HG03442 (cell line): Measurements from ENCODE around the gene KLHL21.

ENCODE experiments used
- ATAC-seq: cut with Tn5 transposase; IDR thresholded peaks from one replicate; pipeline ENCODE4 v1.9.1; 2021; ENCODE audit warnings: mild to moderate bottlenecking, moderate library complexity; ENCODE audit not compliant: unreplicated experiment

The KLHL21 gene

DNA sequence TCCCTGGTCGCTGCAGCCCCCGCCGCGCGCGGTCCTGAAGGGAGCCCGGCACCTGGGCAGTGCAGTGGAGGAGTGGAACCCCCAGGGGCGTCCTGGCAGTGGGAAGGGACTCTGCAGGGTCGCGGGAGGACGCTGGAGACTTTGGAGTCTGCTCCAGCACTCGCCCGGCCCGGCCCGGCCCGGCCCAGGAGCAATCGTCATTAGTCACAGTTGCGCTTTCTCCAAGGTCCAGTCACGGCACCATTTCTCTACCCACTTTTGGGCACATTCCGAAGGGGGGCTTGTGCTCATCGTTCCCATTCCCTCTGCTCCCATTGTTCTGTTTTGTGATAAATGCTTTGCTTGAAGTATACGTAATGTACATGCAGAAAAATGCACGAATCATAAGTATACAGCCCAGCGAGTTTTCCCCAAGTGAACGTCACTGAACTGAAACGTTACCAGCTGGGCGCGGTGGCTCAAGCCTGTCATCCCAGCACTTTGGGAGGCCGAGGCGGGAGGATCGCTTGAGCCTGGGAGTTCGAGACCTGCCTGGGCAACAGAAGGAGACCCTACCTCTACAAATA, 23.0 kb upstream of the KLHL21 start:
- ATAC-seq, result no peak

DNA sequence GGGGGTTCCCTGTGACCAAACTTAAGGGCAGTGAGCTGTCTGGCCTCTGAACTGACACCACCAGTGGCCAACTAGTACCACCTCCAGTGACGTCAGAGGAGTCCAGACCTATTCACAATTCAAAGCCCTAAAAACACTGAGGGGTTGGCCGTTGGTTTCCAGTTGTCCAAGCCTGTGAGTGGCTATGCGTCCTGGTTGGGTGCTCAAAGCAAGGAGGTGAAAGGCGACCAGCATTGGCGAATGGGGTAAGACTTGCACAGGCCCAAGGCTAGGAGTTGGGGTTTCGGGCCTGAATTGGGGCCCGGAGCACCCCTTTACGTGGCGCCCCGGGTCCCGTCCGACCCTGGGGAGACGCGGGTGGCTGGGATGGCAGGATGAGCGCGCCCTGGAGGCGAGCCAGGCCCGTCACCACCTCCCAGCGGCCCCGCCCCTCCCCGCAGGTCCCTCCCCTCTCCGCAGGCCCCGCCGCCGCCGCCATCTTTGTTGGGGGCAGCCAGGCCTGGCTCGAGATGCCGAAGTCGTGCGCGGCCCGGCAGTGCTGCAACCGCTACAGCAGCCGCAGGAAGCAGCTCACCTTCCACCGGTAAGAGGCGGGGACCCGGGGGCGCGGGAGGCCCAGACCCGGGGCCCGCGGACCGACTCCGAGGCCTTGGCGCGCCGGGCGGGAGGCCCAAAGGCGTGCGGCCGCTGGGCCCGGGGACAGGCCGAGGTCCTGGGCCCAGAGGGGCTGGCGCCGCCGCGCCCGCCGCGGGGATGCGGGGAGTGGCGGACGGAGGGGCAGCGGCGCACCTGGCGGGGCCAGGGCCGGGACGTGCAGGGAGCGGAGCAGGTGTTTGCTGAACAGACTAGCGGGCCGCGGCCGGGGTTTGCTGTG, 22.3 kb upstream of the KLHL21 start, which contains the start of gene THAP3:
Gene THAP3, plus strand, starts transcription at position 159 of the 874 bp plus-strand sequence. Its CDS starts 351 bp downstream, at position 510.
- ATAC-seq, result peak; percentile 71

DNA sequence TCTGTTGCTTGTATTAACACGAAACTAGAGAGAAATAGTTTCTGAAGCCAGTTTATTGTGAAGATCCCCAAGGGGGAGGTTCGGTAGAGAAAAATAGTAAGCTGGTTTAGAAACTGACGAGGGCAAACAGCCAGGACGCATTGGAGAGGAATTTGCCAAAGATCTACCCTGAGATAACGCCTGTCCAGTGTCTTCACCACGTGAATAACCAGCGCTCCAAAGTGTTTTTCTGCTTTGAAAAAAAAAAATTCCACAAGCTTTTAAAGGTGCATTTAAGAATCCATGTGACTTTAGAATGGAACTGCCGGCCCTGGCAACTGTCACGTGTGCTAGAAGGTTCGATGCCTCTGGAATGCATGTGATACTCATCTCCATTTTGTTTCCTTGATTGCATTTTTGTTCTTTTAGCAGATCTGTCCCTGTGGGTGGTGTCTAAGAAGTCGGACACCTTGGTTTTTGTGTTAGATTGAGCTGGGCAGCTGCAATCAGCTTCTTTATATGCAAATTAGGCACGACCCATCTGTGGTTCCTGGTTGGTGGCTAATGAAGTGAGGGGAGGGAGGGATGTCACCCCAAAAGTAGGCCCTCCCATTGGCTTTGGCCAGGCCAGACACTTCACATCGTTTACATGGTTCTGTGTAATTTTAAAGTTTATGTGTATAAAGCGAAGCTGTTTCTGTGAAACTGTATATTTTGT, 20.7 kb upstream of the KLHL21 start:
- no peak for ATAC-seq

DNA sequence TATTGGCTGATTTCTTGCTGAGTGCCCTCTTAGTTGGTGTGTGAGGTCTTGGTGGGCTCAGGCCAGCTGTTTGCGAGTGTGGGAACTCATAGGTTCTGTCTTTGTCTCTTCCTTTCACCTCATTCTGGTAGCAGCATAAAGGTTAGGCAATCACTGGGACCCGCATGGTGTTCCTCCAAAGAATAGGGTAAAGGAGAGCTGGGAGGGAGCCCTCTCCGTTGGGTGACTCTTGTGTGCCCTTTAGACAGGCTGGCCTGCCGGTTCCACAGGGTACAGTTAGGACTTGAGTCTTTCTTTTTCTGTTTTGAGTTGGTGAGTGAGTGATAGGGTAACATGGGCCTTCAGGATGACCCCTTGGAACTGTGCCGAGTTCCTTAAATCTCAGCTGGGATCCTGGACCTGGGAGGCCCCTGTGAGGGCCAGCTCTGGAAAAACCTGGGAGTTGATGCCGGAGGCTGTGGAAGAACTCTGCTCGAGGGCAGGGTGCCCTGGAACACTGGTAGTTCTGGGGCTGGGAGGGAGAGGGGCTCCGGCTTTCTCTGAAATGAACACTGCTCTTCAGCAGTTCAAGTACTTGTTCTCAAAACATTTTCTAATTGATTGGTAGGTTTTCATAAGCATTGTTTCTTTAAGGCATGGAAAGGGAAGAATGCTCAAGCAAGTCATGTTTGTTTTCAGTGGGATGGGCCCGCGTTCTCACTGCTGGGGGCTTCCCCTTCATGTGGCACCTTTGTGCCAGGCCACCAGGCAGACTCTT, 19.9 kb upstream of the KLHL21 start:
- no peak for ATAC-seq

DNA sequence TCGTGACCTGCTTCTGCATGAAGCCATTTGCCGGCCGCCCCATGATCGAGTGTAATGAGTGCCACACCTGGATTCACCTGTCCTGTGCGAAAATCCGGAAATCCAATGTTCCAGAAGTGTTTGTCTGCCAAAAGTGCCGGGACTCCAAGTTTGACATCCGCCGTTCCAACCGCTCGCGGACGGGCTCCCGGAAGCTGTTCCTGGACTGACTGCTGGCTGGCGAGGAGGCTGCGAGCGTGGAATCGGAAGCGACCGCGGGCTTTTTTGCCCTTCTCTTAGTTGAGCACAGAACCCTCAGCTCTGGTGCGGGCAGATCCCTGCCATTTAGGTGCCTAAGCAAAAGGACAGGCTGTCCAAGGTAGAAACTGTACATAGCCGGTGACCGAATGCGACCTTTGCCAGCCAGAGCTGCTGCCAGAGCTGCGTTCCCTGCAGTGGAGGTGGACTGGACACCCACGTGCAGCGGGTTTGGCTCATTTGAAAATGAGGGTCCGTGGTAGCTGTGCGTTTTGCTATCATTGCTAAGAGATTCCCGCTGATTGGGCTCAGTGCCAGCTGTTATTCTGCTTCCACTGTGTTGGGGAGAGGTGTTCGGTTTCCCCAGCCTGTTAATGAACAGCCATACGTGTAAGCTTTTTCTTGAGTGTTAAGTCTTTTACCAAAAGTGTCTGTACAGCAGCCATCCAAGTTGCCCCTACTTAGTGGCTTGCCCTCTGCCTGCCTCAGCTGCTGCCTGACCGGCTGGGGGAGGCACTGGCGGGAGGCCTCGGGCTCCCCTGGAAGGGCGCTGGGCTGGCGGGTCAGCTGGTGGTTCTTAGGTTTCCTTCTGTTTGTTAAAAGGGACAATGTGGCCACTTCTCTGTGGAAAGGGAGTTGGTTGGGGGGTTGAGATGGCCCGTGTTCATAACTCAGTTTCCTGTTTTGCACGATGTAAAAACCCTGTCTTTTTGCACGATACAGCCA, 19.0 kb upstream of the KLHL21 start:
- ATAC-seq, result no peak

DNA sequence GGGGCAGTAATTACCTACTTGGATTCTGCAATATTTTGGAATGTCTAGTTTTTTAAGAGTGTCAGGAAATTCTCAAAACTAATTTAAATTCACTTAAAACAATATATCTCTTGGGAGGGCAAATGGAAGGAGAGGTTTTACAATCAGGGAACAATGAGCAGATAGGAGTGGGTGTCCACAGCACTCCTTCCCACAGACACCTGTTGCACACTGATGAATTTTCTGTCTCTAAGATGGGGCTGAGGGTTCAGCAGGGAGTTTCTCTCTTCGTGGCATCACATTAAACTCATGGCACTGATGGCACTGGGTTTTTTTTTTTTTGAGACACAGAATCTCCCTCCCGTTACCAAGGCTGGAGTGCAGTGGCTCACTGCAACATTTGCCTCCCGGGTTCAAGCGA, 16.4 kb upstream of the KLHL21 start:
- no peak for ATAC-seq

DNA sequence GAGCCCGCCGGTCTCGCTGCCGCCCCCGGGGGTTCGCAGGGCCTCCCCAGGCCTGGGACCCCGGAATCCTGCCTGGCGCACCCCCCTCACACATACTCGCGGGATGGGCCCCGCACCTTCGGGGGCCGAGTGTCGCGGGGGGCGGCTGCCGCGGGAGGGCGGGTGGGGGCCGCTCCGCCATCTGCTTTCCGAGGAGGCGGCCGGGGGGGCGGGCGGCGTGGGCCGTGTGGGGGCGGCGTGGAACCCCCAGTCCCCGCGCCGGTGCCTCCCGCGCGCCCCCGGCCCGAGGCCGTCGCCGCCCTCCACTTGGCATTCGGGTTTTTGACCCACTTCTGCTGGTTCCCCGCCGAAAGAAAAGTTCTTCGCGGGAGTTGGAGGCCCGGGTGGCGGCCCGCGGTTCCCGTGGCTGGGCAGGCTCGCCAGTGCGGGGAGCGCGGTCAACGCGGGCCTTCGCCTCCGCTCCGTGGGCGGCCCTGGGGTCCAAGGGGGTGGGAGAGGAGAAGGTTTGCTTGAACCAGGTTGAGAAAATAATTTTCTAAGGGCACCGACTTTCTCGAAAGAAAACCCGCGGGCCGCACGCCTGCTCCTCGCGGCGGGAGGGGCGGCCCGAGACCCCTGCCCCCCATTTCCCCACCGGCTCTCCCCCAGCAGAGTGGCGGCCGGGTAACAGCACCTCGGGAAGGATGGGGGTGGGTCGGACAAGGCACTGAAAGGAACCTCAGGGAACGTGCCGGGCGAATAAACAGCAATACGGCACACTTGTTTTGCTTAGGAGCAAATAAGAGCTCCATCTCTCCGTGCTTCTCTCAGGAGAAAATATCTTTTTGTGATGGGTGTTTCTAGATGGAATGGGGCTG, 12.5 kb upstream of the KLHL21 start:
- ATAC-seq, result no peak

DNA sequence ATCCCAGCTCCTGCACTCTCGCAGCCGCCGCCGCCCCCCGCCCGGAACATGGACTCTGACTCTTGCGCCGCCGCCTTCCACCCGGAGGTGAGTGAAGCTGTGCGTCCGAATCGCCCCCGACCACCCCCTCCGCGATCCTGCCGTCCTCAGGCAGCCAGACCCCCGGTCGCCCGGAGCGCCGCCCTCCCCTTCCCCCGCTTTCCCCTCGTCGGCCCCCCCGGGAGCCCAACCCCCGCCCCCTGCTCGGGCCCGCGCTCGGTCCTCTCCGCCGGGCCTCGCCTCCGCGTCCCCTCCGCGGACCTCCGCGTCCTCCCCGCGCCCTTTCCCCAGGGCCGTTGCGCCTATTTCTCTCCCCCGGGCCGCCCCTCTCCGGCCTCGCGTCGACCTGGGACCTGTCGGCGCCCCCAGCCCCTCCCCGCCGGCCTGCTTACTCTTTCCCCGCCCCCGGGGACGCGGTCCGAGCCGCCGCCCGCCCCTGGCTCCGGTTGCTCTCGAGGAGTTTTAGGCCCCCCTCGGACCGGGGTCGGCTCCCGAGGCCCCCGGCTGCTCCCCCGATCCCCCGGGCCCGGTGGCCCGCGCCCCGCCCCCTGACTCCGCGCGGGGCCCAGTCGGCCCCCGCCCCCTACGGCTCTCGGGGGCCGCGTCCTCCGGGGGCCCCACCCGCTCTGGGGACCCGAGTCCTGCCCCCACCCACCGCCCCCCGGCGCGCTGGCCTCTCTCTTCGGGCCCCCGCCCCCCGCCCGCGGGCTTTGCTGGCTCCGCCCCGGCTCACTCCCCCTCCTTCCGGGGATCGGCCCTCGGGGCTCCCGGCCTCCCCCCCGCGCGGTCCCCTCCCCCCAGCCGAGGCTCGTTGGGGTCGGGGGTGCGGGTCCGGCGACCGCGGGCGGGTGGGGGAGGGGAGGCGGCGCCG, 11.6 kb upstream of the KLHL21 start:
- ATAC-seq, result no peak

DNA sequence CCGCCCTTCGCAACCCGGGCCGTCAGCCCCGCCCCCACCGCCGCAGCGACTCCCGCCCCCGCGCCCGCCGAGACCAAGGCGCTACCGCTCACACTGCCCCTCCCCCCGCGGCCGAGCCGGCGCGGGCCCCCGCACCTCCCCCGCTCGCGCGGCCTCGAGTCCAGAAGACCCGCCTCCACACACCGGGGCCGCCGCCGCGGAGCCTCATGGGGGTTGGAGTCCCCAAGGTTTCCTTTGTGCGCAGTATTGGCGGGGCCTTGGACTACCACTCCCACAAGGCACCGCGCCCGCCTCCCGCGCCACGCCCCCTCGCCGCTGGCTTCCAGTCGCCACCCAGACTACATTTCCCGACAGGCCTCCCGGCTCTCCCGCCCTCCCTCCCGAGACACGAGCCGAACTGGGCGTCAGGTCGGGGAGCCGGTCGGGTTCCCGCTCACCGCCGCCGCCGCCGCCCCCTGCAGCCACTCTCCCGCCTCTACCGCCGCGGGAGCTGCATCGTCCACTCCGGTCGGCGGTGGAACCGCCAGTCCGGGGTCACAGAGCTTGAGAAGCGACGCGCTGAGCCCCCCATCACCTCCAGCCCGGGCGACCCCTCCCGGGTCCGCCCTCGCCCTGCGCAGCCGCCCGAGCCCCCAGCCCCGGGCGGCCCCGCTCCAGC, 10.8 kb upstream of the KLHL21 start, which contains the start of gene PHF13:
Gene PHF13, plus strand, starts transcription at position 371 of the 658 bp plus-strand sequence. CDS start 336 bp downstream, outside the sequence.
- peak; percentile 88 for ATAC-seq

DNA sequence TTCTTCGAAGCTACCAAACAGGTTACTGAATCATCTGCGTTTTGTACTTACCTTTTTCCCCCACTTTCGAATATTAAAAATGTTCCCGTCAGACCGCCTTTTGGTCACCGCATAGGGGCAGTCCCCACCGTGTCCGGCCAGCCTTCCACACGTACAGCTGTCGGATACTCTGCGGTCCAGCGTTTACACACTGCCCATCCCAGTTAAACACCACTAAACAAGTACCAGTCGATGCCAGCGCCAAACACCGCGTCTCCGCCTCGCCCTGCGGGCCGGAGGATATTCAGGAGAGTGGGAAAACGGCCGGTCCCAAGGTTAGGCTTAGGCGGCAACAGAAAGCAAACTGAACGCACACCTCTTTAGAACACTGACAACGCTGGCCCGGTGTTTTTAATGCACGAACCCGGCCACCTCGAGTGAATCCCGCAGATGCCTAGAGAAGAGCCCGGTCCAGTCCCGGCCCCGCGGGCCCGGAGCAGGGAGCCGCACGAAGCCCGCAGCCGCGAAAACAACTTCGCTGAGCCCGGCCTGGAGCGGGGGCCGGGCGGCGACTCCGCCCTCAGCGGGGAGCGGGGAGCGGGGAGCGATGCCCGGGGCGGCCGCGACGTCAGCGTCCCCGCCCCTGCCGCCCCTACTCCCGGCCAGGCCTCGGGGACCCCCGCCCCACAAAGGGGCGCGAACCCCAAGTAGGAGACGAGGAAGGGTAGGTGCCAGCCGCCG, 10.1 kb upstream of the KLHL21 start:
- ATAC-seq, result no peak

DNA sequence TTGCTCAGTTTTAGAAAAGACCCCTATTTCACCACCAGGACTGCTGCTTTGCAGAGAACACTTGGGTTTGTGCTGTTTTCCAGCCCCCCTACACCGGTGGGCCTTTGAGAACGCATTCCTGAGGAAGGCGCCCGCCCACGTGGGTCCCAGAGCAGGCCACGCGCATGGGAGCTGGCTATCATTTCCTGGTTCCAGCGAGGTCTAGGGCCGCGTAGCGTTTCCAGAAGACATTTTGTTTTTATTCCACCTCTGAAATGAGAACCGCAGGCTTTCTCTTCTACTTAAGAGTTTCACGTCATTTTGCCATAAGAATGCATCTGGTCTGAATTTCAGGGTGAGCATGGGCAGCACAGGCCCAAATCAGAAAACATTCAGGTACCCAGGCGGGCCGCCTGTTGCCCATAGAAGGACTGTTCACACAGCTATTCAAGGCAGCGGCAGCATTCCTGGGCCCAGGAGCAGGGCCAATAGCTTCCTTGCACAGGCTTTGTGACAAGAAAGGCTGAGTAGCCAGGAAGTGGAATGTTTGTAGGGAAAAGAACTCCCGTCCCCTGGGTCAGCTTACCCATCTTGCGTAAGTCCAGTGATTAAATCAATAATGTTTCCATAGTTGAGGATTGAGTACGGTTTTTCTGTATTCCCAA, 1.4 kb upstream of the KLHL21 start:
- ATAC-seq, result no peak

DNA sequence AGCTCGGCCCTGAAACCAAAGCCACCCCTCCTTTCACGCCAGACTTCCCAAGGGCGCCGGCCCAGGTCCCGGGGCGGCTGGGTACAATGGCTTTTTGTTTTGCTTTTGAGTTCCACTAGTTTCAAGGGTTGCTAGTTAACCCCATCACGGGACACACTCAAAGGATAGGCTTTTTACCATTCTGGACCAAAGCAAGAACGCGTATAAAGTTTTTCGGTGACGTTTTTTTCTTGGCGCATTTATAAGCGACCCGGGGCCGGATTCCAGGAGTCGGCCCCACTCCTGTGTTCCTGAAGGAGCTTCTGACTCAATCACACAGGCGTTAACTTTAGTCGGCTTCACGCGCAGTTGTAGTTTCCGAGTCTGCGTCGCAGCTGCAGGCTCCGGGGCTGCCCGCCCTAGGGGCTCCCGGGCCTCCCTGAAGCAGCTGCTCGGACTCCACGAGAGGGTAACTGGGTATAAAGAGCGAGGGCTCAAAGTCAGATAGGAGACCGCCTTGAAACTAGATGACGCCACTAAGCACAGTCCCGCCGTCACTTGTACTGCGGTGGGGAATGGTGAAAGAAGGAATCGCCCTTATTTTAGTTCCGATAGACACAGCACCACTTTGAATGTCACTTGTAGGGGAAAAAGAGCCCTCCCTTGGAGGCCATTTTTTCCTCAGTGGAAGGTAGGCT, 707 bp upstream of the KLHL21 start:
- ATAC-seq, result no peak

DNA sequence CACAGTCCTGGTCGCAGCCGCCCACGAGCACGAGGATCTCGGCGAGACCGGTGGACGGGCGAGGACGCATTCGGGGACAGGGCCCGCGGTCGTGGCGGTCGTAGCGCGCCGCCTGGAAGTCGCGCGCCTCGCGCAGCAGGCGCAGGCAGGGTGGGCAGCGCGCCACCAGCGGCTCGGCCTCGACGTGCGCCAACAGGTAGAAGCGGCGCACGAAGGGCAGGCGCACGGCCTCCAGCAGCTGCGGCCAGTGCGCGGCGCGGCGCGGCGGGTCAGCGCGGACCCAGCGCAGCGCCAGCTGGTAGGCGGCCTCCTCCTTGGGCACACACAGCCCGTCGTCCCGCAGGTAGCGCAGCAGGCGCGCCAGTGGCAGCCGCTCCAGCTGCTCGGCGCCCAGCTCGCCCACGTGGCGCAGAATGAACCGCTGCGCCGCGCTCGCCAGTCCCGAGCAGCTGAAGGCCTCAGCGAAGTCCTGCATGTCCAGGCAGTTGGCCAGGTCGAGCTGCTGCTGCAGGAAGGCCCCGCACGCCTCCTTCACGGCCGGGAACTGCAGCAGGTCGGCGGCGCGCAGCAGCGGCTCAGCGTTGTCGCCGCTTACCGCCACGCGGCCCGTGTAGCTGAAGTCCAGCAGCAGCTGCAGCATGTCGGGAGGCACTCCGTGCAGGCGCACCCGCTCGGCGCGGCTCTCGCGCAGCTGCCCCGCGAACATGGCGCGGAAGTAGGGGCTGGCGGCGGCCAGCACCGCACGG, 573 bp downstream of the KLHL21 start:
- peak; percentile 6 for ATAC-seq

DNA sequence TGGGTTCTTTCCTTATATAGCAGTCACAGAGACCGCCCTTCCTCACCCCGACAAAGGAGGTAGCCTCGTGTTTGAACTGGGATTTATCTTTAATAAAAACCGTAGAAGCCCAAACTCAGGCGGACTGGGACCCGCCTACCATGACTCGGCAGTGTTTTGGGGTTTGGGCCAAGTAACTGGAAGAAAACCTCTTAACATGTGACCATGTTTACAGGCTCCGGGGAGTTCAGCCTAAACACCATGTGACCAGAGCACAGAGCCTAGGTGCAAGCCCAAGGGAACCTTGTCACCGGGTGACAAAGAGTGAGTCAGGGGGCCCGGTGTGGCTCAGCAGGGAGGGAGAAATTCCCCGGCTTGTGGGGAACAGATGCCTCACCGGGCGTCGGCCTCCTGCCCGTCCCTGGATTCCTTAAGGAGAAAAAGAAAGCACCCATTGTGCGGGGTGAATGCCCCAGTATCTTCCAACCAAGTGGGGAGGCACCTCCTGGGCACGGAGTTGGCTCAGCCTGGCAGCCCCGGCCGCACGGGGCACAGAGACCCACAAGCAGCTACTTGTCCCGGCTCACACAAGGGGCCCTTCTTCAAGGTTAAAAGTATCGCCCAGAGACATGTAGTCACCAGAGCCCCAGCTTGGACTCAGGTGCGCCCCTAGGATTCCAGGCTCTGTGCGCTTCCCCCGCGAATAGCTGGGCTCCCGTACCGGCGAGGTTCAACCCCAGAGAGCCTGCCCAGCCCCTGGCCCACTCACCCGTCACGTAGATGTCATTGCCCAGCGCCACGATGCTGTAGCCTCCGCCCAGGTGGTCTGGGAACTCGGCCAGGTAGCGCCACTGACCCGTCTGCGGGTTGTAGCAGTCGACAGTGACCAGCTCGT, 1.4 kb downstream of the KLHL21 start:
- peak; percentile 31 for ATAC-seq
